SU-DHL-6 (cell line): ENCODE results near the gene PLCD1.

Source experiments
- CTCF ChIP-seq: fragments of 200-600 bp; sonication (generic); IDR thresholded peaks from one replicate; pipeline ENCODE4 v1.5.1; 2017; ENCODE audit warnings: antibody characterized with exemption, mild to moderate bottlenecking, low read length, moderate library complexity; ENCODE audit not compliant: insufficient read depth, poor library complexity, severe bottlenecking
- EZH2phosphoT487 ChIP-seq: fragments of 200-600 bp; sonication (generic), shearing (Covaris generic); conservative IDR thresholded peaks from 2 replicates; pipeline ENCODE4 v1.6.1; 2018; ENCODE audit warnings: mild to moderate bottlenecking, antibody characterized with exemption, low read length, moderate library complexity, mixed read lengths

- no peak for TF ChIP-seq CTCF
- no peak for TF ChIP-seq EZH2phosphoT487
These were observed 21.2 kb downstream of the PLCD1 start for GRCh38 chr3:38008191-38008701.
